Amniotic stem cell (primary cell): Measurements from ENCODE around the gene DPP9.

Source experiments
- DNase-seq: peaks from one replicate; lab custom pipeline; 2025; lab: John Stamatoyannopoulos, UW

The DPP9 gene

GRCh38 chr19:4656102-4656501, 67.5 kb downstream of the DPP9 start:
- DNase-seq, result no peak

- no peak for DNase-seq
Observed at GRCh38 chr19:4654437-4655361, 68.9 kb downstream of the DPP9 start.

- DNase-seq, result no peak
Observed at GRCh38 chr19:4653793-4654436, 69.7 kb downstream of the DPP9 start.

- DNase-seq, result no peak
Observed at GRCh38 chr19:4652075-4652474, 71.6 kb downstream of the DPP9 start.

- no peak for DNase-seq
Observed at GRCh38 chr19:4650159-4650558, 73.5 kb downstream of the DPP9 start.

GRCh38 chr19:4649392-4650047, 74.1 kb downstream of the DPP9 start:
- no peak for DNase-seq

- DNase-seq, result no peak
Observed at GRCh38 chr19:4647676-4648644, 75.7 kb downstream of the DPP9 start.

- no peak for DNase-seq
Observed at GRCh38 chr19:4645718-4646117, 77.9 kb downstream of the DPP9 start.

- no peak for DNase-seq
Observed at GRCh38 chr19:4642625-4643024, 81.0 kb downstream of the DPP9 start.

GRCh38 chr19:4641132-4641531, 82.5 kb downstream of the DPP9 start:
- DNase-seq, result no peak

GRCh38 chr19:4640247-4641000, 83.2 kb downstream of the DPP9 start:
- no peak for DNase-seq

GRCh38 chr19:4639531-4640246, 84.0 kb downstream of the DPP9 start:
- no peak for DNase-seq

- peak; percentile 89 for DNase-seq
Observed at GRCh38 chr19:4638828-4639530, 84.7 kb downstream of the DPP9 start, which contains the start of gene TNFAIP8L1. Gene TNFAIP8L1 (plus strand): TSS chr19:4639516. CDS start chr19:4651870, 12,354 bp downstream.

- DNase-seq, result no peak
Observed at GRCh38 chr19:4638317-4638716, 85.3 kb downstream of the DPP9 start.

GRCh38 chr19:4636761-4637160, 86.9 kb downstream of the DPP9 start:
- DNase-seq, result no peak

- DNase-seq, result no peak
Observed at GRCh38 chr19:4636151-4636717, 87.4 kb downstream of the DPP9 start.

GRCh38 chr19:4635754-4636116, 87.9 kb downstream of the DPP9 start:
- no peak for DNase-seq

GRCh38 chr19:4633140-4633967, 90.3 kb downstream of the DPP9 start:
- no peak for DNase-seq
